Body of pancreas (tissue), 4 donors: ENCODE data around the gene JADE1. TPM values are rescaled to one million over a fixed set of nuclear protein-coding genes. Genes with fewer than 3 reads are reported as not detected.

ENCODE experiments used
- ATAC-seq: fragments of 150-250 bp; one replicate; pipeline ENCODE4 v1.9.1; 2016
- DNase-seq, 4 donors: peaks; one replicate each; pipeline ENCODE4 v3.0.0-alpha.2; 2019
- H3K27ac ChIP-seq, 4 donors: fragments of 200-600 bp; sonication (generic); 1 replicate in 3 of 4; 2 replicates in 1 of 4; pipeline versions ENCODE4 v1.5.1 to v1.6.1; 2016 to 2019; ENCODE audit warnings: mild to moderate bottlenecking in 1 of 4, mixed read lengths in 1 of 4, moderate library complexity in 1 of 4
- H3K27me3 ChIP-seq, 2 donors: fragments of 200-600 bp; sonication (generic); one replicate each; pipeline ENCODE4 v1.6.0; 2016; ENCODE audit warnings: mild to moderate bottlenecking in 1 of 2
- H3K36me3 ChIP-seq, 2 donors: fragments of 200-600 bp; sonication (generic); replicated peaks in 1 of 2; 2 replicates each; pipeline ENCODE4 v1.5.1; 2016; ENCODE audit warnings: low read depth in 2 of 2; ENCODE audit not compliant: insufficient read depth in 1 of 2
- H3K4me1 ChIP-seq: fragments of 200-600 bp; sonication (generic); one replicate; pipeline ENCODE4 v1.6.0; 2016
- H3K4me3 ChIP-seq, 2 donors: fragments of 200-600 bp; sonication (generic); 1 replicate in 1 of 2; 2 replicates in 1 of 2; pipeline ENCODE4 v1.5.1; 2016 to 2019
- H3K9me3 ChIP-seq, 3 donors: fragments of 200-600 bp; sonication (generic); 1 replicate in 2 of 3; 2 replicates in 1 of 3; pipeline ENCODE4 v1.5.1; 2016
- POLR2A ChIP-seq, 3 donors: fragments of 450-650 bp; IDR thresholded peaks; one replicate each; pipeline ENCODE4 v1.6.1; 2016; ENCODE audit warnings: antibody characterized with exemption in 3 of 3, mild to moderate bottlenecking in 2 of 3
- WGBS, 2 donors: methylation state at CpG; one replicate each; pipeline ENCODE4 v1.1.5; 2017; 5-methylcytosine and 5-hydroxymethylcytosine counted together
- intact Hi-C: fragments of 100-400 bp; cut with DNase I; formaldehyde crosslinking; loops from one replicate; pipeline ENCODE4 v1.15.1; 2023
- total RNA-seq, 2 donors: library from RNA; depleted of rRNA; stranded (reverse); fragments of >200 nt; gene quantifications; one replicate each; pipeline ENCODE4 v1.1.0, GENCODE V29; 2016
- TF ChIP-seq, protein P1 (sequence below), 7 experiments: fragments of 450-650 bp in 4 of 7; fragments of 200-600 bp in 3 of 7; sonication (generic) in 3 of 7; IDR thresholded peaks; one replicate each; pipeline ENCODE4 v1.5.1; 2016 to 2019; ENCODE audit warnings: antibody characterized with exemption in 7 of 7

Gene JADE1
- total RNA-seq, 2 donors from 2014 or later = 44.4 to 50.4 TPM

DNA sequence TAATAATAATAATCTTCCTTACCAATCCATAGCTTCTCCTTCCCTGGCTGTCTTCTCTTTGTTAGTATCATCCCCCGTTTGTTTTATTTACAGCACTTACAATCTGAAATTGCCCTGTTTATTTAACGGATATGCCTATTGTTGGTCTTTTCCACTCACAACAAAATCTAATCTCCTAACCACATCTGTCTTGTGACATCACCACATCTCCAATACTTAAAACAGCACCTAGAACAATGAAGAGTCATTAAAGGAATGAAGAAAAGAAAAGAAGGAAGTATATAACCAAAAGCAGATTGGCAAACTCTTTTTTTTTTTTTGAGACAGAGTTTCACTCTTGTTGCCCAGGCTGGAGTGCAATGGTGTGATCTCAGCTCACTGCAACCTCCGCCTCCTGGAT is 38.7 kb upstream of the JADE1 start:
- H3K4me1 ChIP-seq = no peaks in the 10 kb centered on the region
- H3K4me3 ChIP-seq = no peak overlapping the region
- TF ChIP-seq, protein P1, sequence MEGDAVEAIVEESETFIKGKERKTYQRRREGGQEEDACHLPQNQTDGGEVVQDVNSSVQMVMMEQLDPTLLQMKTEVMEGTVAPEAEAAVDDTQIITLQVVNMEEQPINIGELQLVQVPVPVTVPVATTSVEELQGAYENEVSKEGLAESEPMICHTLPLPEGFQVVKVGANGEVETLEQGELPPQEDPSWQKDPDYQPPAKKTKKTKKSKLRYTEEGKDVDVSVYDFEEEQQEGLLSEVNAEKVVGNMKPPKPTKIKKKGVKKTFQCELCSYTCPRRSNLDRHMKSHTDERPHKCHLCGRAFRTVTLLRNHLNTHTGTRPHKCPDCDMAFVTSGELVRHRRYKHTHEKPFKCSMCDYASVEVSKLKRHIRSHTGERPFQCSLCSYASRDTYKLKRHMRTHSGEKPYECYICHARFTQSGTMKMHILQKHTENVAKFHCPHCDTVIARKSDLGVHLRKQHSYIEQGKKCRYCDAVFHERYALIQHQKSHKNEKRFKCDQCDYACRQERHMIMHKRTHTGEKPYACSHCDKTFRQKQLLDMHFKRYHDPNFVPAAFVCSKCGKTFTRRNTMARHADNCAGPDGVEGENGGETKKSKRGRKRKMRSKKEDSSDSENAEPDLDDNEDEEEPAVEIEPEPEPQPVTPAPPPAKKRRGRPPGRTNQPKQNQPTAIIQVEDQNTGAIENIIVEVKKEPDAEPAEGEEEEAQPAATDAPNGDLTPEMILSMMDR (IDR thresholded peaks at IDR 0.05) = no peak
- no peak for TF ChIP-seq POLR2A (IDR thresholded peaks at IDR 0.05)
- ATAC-seq (no peak), DNase-seq (no peak)
- intact Hi-C loops = no loop called here
- H3K27me3 ChIP-seq = no peaks in the 10 kb centered on the region
- WGBS, 2 donors = 76 to 80% methylated on average over 3 of the region's 3 CpGs
- H3K9me3 ChIP-seq = no peaks in the 10 kb centered on the region
- H3K27ac ChIP-seq = no peak overlapping the region
- no peaks in the 10 kb centered on the region for H3K36me3 ChIP-seq

DNA sequence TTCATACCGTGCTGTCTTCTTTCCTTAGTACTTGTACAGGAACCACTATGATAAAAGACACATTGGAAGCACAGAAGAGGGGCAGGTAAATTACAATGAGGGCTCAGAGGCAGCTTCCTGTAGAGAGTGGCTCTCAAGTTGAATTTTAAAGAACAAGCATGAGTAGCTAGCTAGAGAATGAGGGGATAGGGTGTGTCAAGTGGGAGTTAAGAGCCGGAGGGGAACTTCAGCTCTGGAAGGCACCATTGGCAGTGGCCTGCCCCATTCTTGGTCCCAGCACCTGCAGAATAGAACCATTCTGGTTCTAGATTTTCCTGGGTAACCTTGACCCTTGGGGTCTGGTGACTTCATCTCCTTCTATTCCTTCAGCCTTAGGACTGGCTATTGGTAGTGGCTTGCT is 34.0 kb upstream of the JADE1 start:
- H3K4me3 ChIP-seq = no peak overlapping the region
- WGBS, 2 donors = 96 to 98% methylated on average over 2 of the region's 2 CpGs
- H3K9me3 ChIP-seq = no peaks in the 10 kb centered on the region
- H3K36me3 ChIP-seq = no peaks in the 10 kb centered on the region
- ATAC-seq (no peak), DNase-seq (no peak)
- intact Hi-C loops = no loop called here
- H3K27ac ChIP-seq = no peak overlapping the region
- TF ChIP-seq POLR2A (IDR thresholded peaks at IDR 0.05) = no peak
- TF ChIP-seq, protein P1 (IDR thresholded peaks at IDR 0.05) = no peak
- no peaks in the 10 kb centered on the region for H3K4me1 ChIP-seq
- no peaks in the 10 kb centered on the region for H3K27me3 ChIP-seq

DNA sequence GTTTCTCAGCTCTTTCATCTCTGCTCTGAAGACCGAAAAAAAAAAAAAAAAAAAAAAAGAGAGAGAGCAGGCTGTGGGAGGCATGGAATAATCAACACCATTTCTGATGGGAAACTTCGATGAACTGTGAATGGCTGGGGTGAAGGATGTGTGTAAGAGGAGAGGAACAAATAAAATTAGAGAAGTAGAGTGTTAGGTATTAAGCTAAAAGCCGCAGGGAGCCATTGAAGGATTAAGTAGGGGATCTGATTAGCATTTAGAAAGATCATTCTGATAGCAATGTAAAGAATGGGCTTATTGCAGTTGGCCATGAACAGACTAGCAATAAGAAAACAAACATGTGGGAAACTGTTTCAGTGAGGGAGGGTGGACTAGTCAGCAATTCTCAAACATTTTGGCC is 33.6 kb upstream of the JADE1 start:
- intact Hi-C loops = no loop called here
- 59 to 62% methylated on average over 3 of the region's 3 CpGs for WGBS, 2 donors
- TF ChIP-seq POLR2A (IDR thresholded peaks at IDR 0.05) = no peak
- TF ChIP-seq, protein P1 (IDR thresholded peaks at IDR 0.05) = no peak
- no peaks in the 10 kb centered on the region for H3K9me3 ChIP-seq
- ATAC-seq (no peak), DNase-seq (no peak)
- no peaks in the 10 kb centered on the region for H3K36me3 ChIP-seq
- no peak overlapping the region for H3K4me3 ChIP-seq
- no peak overlapping the region for H3K27ac ChIP-seq
- H3K4me1 ChIP-seq = no peaks in the 10 kb centered on the region
- no peaks in the 10 kb centered on the region for H3K27me3 ChIP-seq

DNA sequence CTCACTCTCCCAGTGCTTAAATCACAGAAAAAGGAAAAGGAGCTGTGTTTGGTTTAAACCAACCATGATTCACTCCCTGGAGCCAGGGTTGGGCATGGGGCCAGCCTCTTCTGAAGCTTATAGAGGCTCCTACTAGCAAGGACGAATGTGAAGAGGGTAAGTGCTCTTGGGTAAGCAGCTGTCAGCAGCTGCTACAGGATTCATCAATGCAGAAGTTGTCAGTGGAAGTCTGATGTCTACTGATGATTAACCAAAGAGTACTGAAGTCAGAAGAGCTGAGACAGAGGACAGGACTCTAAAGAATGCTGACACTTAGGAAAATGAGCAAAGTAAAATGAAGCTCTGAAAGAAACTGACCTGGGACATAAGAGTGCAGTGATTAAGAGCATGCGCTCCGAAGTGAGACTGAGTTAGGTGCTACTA is 32.7 kb upstream of the JADE1 start:
- Histone ChIP-seq H3K4me1 (no peaks in the 10 kb centered on the region), H3K4me3 (no peak overlapping the region), H3K36me3 (no peaks in the 10 kb centered on the region), H3K27ac (no peak overlapping the region), H3K27me3 (no peaks in the 10 kb centered on the region), H3K9me3 (no peaks in the 10 kb centered on the region)
- intact Hi-C loops = no loop called here
- ATAC-seq (no peak), DNase-seq (peak; percentile 22 to 65 (median 44))
- WGBS, 2 donors = 50 to 62% methylated on average over 3 of the region's 3 CpGs
- TF ChIP-seq, protein P1 (IDR thresholded peaks at IDR 0.05) = no peak
- no peak for TF ChIP-seq POLR2A (IDR thresholded peaks at IDR 0.05)

DNA sequence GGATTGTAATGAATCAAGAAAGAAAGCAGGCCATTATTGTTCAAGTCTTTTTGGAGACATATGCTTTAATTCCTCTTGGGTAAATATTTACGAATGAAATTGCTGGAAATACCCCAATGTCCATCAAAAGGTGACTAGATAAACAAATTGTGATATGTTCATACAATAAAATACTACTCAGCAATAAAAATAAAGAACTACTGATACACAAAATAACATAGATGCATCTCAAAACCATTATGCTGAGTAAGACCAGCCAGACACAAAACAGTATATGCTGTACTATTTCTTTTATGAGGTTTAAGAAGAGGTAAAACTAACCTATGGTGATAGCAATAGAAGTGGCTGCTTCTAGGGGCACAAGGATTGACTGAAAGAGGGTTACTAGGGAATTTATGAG is 28.8 kb upstream of the JADE1 start:
- 34 to 56% methylated on average over 1 of the region's 1 CpG for WGBS, 2 donors
- H3K36me3 ChIP-seq = no peaks in the 10 kb centered on the region
- H3K4me1 ChIP-seq = no peaks in the 10 kb centered on the region
- TF ChIP-seq POLR2A (IDR thresholded peaks at IDR 0.05) = no peak
- TF ChIP-seq, protein P1 (IDR thresholded peaks at IDR 0.05) = no peak
- no peaks in the 10 kb centered on the region for H3K9me3 ChIP-seq
- H3K4me3 ChIP-seq = no peak overlapping the region
- H3K27me3 ChIP-seq = no peaks in the 10 kb centered on the region
- ATAC-seq (no peak), DNase-seq (no peak)
- intact Hi-C loops = no loop called here
- no peak overlapping the region for H3K27ac ChIP-seq
